Body of pancreas (tissue), 4 donors: ENCODE measurements around the gene SC5D. TPM values are rescaled to one million over a fixed set of nuclear protein-coding genes. Genes with fewer than 3 reads are reported as not detected.
A peak's percentile ranks its signal among the peaks of the same experiment; 100 is the strongest.

ENCODE experiments used
- ATAC-seq: fragments of 150-250 bp; one replicate; pipeline ENCODE4 v1.9.1; 2016
- DNase-seq, 4 donors: peaks; one replicate each; pipeline ENCODE4 v3.0.0-alpha.2; 2019
- H3K27ac ChIP-seq, 4 donors: fragments of 200-600 bp; sonication (generic); 1 replicate in 3 of 4; 2 replicates in 1 of 4; pipeline versions ENCODE4 v1.5.1 to v1.6.1; 2016 to 2019; ENCODE audit warnings: mild to moderate bottlenecking in 1 of 4, mixed read lengths in 1 of 4, moderate library complexity in 1 of 4
- H3K27me3 ChIP-seq, 2 donors: fragments of 200-600 bp; sonication (generic); one replicate each; pipeline ENCODE4 v1.6.0; 2016; ENCODE audit warnings: mild to moderate bottlenecking in 1 of 2
- H3K36me3 ChIP-seq, 2 donors: fragments of 200-600 bp; sonication (generic); replicated peaks in 1 of 2; 2 replicates each; pipeline ENCODE4 v1.5.1; 2016; ENCODE audit warnings: low read depth in 2 of 2; ENCODE audit not compliant: insufficient read depth in 1 of 2
- H3K4me1 ChIP-seq: fragments of 200-600 bp; sonication (generic); one replicate; pipeline ENCODE4 v1.6.0; 2016
- H3K4me3 ChIP-seq, 2 donors: fragments of 200-600 bp; sonication (generic); 1 replicate in 1 of 2; 2 replicates in 1 of 2; pipeline ENCODE4 v1.5.1; 2016 to 2019
- H3K9me3 ChIP-seq, 3 donors: fragments of 200-600 bp; sonication (generic); 1 replicate in 2 of 3; 2 replicates in 1 of 3; pipeline ENCODE4 v1.5.1; 2016
- POLR2A ChIP-seq, 3 donors: fragments of 450-650 bp; IDR thresholded peaks; one replicate each; pipeline ENCODE4 v1.6.1; 2016; ENCODE audit warnings: antibody characterized with exemption in 3 of 3, mild to moderate bottlenecking in 2 of 3
- WGBS, 2 donors: methylation state at CpG; one replicate each; pipeline ENCODE4 v1.1.5; 2017; 5-methylcytosine and 5-hydroxymethylcytosine counted together
- intact Hi-C: fragments of 100-400 bp; cut with DNase I; formaldehyde crosslinking; loops from one replicate; pipeline ENCODE4 v1.15.1; 2023
- total RNA-seq, 2 donors: library from RNA; depleted of rRNA; stranded (reverse); fragments of >200 nt; gene quantifications; one replicate each; pipeline ENCODE4 v1.1.0, GENCODE V29; 2016
- TF ChIP-seq, protein P1 (sequence below), 7 experiments: fragments of 450-650 bp in 4 of 7; fragments of 200-600 bp in 3 of 7; sonication (generic) in 3 of 7; IDR thresholded peaks; one replicate each; pipeline ENCODE4 v1.5.1; 2016 to 2019; ENCODE audit warnings: antibody characterized with exemption in 7 of 7

Gene SC5D
- total RNA-seq, 2 donors from 2014 or later: 9.2 to 22.1 TPM

GRCh38 chr11:121351083-121351630, 58.6 kb downstream of the SC5D start:
- WGBS, 2 donors: 48 to 60% methylated on average over 7 of the region's 7 CpGs
- Histone ChIP-seq H3K27ac (no peak overlapping the region), H3K9me3 (no peaks in the 10 kb centered on the region), H3K4me3 (no peak overlapping the region), H3K36me3 (no peaks in the 10 kb centered on the region), H3K27me3 (no peaks in the 10 kb centered on the region), H3K4me1 (peaks cover 8% of the 10 kb centered on the region)
- TF ChIP-seq POLR2A (IDR thresholded peaks at IDR 0.05): no peak
- TF ChIP-seq, protein P1, sequence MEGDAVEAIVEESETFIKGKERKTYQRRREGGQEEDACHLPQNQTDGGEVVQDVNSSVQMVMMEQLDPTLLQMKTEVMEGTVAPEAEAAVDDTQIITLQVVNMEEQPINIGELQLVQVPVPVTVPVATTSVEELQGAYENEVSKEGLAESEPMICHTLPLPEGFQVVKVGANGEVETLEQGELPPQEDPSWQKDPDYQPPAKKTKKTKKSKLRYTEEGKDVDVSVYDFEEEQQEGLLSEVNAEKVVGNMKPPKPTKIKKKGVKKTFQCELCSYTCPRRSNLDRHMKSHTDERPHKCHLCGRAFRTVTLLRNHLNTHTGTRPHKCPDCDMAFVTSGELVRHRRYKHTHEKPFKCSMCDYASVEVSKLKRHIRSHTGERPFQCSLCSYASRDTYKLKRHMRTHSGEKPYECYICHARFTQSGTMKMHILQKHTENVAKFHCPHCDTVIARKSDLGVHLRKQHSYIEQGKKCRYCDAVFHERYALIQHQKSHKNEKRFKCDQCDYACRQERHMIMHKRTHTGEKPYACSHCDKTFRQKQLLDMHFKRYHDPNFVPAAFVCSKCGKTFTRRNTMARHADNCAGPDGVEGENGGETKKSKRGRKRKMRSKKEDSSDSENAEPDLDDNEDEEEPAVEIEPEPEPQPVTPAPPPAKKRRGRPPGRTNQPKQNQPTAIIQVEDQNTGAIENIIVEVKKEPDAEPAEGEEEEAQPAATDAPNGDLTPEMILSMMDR (IDR thresholded peaks at IDR 0.05): no peak
- DNase-seq: peak in 1 of 4 donors; percentile 18
- no peak for ATAC-seq
- intact Hi-C loops: no loop called here

- Histone ChIP-seq H3K27me3 (no peaks in the 10 kb centered on the region), H3K9me3 (no peaks in the 10 kb centered on the region), H3K36me3 (no peaks in the 10 kb centered on the region), H3K27ac (no peak overlapping the region), H3K4me3 (no peak overlapping the region), H3K4me1 (peaks cover 9% of the 10 kb centered on the region)
- WGBS, 2 donors: 47 to 49% methylated on average over 7 to 8 of the region's 8 CpGs
- intact Hi-C loops: no loop called here
- TF ChIP-seq, protein P1 (IDR thresholded peaks at IDR 0.05): no peak
- TF ChIP-seq POLR2A (IDR thresholded peaks at IDR 0.05): no peak
- no peak for DNase-seq
- ATAC-seq: no peak
Observed at GRCh38 chr11:121352251-121352891, 59.8 kb downstream of the SC5D start.

GRCh38 chr11:121354192-121354591, 61.6 kb downstream of the SC5D start:
- H3K27ac ChIP-seq: no peak overlapping the region
- no peaks in the 10 kb centered on the region for H3K27me3 ChIP-seq
- H3K4me3 ChIP-seq: no peak overlapping the region
- peaks cover 27% of the 10 kb centered on the region for H3K4me1 ChIP-seq
- TF ChIP-seq POLR2A (IDR thresholded peaks at IDR 0.05): no peak
- TF ChIP-seq, protein P1 (IDR thresholded peaks at IDR 0.05): no peak
- H3K36me3 ChIP-seq: no peaks in the 10 kb centered on the region
- intact Hi-C loops: no loop called here
- DNase-seq: no peak
- ATAC-seq: no peak
- no peaks in the 10 kb centered on the region for H3K9me3 ChIP-seq
- 78 to 82% methylated on average over 1 of the region's 1 CpG for WGBS, 2 donors

GRCh38 chr11:121356357-121356756, 63.8 kb downstream of the SC5D start:
- Histone ChIP-seq H3K27me3 (no peaks in the 10 kb centered on the region), H3K9me3 (no peaks in the 10 kb centered on the region), H3K4me3 (no peak overlapping the region), H3K4me1 (peaks cover 23% of the 10 kb centered on the region), H3K36me3 (no peaks in the 10 kb centered on the region), H3K27ac (no peak overlapping the region)
- TF ChIP-seq, protein P1 (IDR thresholded peaks at IDR 0.05): no peak
- no peak for TF ChIP-seq POLR2A (IDR thresholded peaks at IDR 0.05)
- intact Hi-C loops: no loop called here
- WGBS, 2 donors: 70 to 76% methylated on average over 3 of the region's 3 CpGs
- no peak for ATAC-seq
- DNase-seq: no peak

Other genes starting within 250 kb of the SC5D start
- 1 to 10 TPM in 1 of 2 donors, under 1 TPM in 1; under 0.01 to 5.9 TPM for gene TECTA, start 191.5 kb upstream of the SC5D start, total RNA-seq
- 10 to 100 TPM; 25.1 to 26.5 TPM for gene SORL1, start 159.5 kb downstream of the SC5D start, total RNA-seq